ENCODE measurements around the gene TNFSF12. TPM values are rescaled to one million over a fixed set of nuclear protein-coding genes. Genes with fewer than 3 reads are reported as not detected.

The TNFSF12 gene
- polyA plus RNA-seq, 4 donors = 21.7 to 32.3 (median 28.3) TPM

DNA sequence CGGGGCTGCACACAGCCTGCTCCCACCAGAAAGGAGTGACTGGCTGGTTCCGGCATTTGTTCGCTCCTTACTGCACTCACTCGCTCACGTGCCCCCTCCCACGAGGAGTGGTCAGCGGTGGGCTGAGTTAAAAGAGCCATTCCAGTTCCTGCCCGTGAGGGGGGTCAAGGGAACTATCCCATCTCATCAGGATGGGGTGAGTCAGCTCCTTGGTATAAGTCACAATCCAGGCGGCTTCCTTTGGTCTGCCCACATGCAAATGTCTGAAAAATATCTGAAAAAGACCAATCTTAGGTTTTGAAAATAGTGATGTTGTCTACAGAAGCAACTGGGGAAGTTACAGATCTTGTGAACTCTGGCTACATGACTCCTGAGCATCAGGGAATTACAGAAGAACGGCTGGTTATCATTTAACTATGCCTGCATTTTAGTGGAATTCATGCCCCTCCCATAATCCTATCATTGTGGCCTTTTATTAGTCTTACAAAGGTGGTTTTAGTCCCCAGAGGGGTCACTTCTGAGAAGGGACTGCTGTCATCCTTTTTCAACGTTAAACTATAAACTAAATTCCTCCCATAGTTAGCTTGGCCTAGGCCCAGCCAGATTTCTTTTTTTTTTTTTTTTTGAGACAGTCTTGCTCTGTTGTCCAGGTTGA lies 9.8 kb upstream of the TNFSF12 start:
- DNase-seq (ENCODE audit: low read depth in 4 of 4, low spot score in 2 of 4) = no peak

DNA sequence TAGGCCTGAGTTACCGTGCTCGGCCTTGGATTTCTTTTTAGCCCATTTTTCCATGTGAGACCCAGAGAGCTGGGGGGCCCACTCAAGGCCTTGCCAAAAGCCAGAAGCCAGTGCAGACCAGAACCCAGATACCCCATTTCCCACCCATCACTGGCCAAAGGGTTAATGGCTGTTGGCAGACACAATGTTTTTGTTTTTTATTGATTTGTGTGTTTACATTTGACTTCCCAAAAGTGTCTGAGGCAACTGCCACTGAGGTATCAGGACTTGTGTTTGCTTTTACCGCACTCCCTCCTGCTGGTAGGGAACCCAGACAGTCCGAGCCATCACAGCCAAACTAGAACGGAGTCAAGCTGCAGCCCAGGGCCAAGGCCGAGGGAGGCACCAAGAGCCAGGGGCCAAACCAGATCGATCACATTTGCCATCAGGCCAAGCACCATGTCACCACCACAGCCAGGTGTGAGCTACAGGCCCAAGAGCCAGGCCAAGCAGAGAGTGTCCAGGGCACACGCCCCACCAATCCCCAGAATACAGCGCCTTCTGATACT lies 7.7 kb upstream of the TNFSF12 start:
- no peak for DNase-seq (ENCODE audit: low read depth in 4 of 4, low spot score in 2 of 4)

DNA sequence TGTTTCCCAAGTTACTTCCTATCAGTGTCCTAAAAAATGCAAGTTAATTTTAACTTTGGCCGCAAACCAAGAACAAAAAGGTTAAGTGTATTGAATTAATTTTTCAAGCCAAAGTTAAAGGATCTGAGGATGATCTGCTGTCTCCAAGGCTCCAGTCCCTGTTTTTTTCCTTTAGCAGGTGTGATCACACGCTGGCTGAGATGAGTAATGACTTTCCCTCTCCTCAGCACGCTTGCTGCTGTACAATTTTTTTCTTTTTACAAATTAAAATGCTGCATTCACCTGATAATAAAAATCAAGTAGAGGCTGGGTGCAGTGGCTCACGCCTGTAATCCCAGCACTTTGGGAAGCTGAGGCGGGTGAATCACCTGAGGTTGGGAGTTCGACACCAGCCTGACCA lies 3.9 kb upstream of the TNFSF12 start:
- no peak for DNase-seq (ENCODE audit: low read depth in 4 of 4, low spot score in 2 of 4)

GRCh38 chr17:7549401-7550055 lies 670 bp downstream of the TNFSF12 start:
- DNase-seq (ENCODE audit: low read depth in 4 of 4, low spot score in 2 of 4) = no peak

DNA sequence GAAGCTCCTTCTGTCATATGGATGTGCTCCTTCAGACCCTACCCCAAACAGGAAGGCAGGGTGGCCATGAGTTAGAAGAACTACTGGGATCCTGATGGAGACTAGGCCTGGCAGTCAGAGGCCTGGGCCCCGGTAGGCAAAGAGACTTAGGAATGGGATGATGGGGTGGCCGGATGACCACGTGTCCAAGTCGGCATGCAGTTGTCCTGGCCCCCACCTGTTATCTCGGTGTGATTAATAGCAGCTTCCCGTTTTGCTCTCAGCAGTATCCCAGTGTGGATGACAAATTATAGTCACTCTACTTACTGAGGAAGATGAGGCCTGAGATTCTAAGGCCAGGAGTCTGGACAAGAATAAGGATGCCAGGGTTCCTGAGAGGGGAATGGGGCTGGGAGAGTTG lies 1.5 kb downstream of the TNFSF12 start:
- DNase-seq (ENCODE audit: low read depth in 4 of 4, low spot score in 2 of 4) = no peak

DNA sequence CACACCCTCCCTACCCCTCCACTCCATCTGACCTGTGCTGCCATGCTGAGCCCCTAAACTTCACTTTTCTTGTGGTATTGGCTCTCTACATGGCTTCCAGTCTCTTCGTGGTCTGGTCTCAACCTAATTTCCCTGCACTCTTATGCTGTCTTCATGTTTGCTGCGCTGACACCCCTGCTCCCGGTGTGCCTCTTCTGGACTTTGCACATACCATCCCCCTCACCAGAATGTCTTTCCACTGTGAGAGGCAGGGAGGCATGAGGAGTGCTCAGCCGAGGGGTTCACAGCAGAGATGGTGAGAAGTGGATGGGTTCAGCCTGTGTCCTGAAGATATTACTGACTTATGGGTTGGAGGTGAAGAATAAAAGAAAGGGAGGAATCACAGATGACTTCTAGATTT lies 2.5 kb downstream of the TNFSF12 start:
- no peak for DNase-seq (ENCODE audit: low read depth in 4 of 4, low spot score in 2 of 4)

GRCh38 chr17:7552621-7553051 lies 3.8 kb downstream of the TNFSF12 start:
- DNase-seq (ENCODE audit: low read depth in 4 of 4, low spot score in 2 of 4) = no peak

DNA sequence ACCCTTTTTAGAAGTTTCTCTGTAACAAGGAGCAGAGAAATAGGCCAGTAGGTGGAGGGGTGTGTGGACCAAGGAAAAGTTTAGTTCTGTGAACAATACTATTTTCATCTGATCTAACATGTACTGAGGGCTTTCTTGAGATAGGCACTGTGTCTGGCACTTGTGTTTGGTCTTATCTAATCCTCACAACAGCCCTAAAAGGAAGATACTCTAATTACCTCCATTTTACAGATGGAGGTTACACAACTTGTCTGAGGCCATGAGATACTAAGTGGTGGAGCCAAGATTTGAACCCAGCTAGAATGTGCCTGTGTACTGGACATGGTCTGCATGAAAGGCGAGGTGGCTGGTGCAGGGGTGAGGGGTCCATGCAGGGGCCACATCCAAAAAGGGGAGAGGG lies 4.5 kb downstream of the TNFSF12 start:
- DNase-seq (ENCODE audit: low read depth in 4 of 4, low spot score in 2 of 4) = no peak

- no peak for DNase-seq (ENCODE audit: low read depth in 4 of 4, low spot score in 2 of 4)
Observed at GRCh38 chr17:7555320-7555948, 6.6 kb downstream of the TNFSF12 start.

DNA sequence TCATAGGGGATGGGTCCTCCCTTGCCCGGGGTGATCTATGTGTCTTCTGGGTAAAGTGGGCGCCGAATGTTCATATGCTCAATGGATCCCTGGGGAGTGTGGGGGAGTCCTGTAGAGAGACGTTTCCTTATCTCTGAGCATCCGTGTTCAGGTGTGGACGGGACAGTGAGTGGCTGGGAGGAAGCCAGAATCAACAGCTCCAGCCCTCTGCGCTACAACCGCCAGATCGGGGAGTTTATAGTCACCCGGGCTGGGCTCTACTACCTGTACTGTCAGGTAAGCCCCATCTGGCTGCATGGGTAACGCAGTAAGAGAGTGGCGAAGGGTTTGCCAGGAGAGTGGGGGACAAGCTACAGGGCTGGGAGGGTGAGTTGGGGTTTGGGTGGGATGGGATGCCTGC lies 7.8 kb downstream of the TNFSF12 start:
- DNase-seq (ENCODE audit: low read depth in 4 of 4, low spot score in 2 of 4) = no peak

- no peak for DNase-seq (ENCODE audit: low read depth in 4 of 4, low spot score in 2 of 4)
Observed at GRCh38 chr17:7557147-7557764, 8.4 kb downstream of the TNFSF12 start.

- peak in 2 of 4 donors; percentile 58 to 62 for DNase-seq (ENCODE audit: low read depth in 4 of 4, low spot score in 2 of 4)
Observed at GRCh38 chr17:7557775-7558543, 9.1 kb downstream of the TNFSF12 start.

DNA sequence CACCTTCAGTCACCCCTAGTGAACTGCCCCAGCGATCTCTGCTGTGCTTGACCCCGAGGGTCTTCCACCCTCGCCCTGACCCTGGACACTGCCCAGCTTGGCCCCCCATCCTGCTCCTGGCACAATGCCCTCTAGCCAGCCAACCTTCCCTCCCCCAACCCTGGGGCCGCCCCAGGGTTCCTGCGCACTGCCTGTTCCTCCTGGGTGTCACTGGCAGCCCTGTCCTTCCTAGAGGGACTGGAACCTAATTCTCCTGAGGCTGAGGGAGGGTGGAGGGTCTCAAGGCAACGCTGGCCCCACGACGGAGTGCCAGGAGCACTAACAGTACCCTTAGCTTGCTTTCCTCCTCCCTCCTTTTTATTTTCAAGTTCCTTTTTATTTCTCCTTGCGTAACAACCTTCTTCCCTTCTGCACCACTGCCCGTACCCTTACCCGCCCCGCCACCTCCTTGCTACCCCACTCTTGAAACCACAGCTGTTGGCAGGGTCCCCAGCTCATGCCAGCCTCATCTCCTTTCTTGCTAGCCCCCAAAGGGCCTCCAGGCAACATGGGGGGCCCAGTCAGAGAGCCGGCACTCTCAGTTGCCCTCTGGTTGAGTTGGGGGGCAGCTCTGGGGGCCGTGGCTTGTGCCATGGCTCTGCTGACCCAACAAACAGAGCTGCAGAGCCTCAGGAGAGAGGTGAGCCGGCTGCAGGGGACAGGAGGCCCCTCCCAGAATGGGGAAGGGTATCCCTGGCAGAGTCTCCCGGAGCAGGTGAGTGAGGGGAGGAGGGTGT lies 9.9 kb downstream of the TNFSF12 start, which contains the start of gene TNFSF13:
Gene TNFSF13 (plus strand): TSS at position 207 of the 776 bp plus-strand sequence. CDS start 290 bp downstream, at position 497.
- DNase-seq (ENCODE audit: low read depth in 4 of 4, low spot score in 2 of 4) = no peak

DNA sequence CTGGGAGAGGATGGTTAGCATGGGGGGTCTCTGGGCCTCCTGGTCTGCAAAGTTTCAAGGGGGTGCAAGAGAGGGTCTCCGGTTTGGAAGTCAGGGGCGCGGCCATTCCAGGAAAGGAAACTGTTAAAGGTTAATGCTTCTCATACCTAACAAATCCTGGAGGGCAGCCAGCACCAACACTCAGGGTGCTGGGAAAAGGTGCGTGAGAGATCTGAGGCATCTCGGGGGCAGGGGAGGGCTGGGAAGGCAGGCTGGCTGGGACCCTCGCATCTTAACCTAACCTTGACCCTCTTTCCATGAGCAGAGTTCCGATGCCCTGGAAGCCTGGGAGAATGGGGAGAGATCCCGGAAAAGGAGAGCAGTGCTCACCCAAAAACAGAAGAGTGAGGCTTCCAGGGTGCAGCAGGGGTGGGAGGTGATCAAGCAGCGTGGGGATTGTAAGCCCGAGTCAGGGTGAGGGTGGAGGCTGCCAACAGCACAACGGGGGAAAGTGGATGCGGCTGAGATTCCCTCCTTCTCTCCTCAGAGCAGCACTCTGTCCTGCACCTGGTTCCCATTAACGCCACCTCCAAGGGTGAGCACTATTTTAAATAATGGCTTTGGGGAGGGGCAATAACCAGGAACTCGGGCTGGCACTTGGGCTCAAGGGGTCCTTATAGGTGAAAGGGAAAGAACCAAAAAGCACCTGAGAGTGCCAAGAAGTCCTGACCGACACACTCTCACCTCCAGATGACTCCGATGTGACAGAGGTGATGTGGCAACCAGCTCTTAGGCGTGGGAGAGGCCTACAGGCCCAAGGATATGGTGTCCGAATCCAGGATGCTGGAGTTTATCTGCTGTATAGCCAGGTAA lies 10.7 kb downstream of the TNFSF12 start:
- no peak for DNase-seq (ENCODE audit: low read depth in 4 of 4, low spot score in 2 of 4)

DNA sequence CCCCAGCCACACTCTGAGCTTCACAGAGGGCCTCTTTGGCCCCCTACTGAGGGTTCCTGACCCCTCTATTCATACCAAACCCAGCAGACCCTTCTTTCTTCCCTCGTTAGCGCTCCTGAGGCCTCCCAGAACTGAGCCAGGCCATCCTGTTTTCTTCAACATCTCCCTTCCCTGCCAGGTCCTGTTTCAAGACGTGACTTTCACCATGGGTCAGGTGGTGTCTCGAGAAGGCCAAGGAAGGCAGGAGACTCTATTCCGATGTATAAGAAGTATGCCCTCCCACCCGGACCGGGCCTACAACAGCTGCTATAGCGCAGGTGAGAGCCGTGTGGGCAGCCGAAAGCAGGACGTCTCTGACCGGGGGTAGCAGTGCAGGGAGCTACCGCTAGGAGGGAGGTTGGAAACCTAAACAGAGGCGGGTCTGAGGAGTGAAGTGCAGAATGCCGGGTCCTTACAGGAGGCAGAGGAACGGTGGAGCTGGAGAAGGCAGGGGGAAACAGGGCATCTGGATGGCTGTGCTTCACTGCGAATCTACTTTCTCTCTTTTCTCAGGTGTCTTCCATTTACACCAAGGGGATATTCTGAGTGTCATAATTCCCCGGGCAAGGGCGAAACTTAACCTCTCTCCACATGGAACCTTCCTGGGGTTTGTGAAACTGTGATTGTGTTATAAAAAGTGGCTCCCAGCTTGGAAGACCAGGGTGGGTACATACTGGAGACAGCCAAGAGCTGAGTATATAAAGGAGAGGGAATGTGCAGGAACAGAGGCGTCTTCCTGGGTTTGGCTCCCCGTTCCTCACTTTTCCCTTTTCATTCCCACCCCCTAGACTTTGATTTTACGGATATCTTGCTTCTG lies 11.5 kb downstream of the TNFSF12 start:
- DNase-seq (ENCODE audit: low read depth in 4 of 4, low spot score in 2 of 4) = no peak

DNA sequence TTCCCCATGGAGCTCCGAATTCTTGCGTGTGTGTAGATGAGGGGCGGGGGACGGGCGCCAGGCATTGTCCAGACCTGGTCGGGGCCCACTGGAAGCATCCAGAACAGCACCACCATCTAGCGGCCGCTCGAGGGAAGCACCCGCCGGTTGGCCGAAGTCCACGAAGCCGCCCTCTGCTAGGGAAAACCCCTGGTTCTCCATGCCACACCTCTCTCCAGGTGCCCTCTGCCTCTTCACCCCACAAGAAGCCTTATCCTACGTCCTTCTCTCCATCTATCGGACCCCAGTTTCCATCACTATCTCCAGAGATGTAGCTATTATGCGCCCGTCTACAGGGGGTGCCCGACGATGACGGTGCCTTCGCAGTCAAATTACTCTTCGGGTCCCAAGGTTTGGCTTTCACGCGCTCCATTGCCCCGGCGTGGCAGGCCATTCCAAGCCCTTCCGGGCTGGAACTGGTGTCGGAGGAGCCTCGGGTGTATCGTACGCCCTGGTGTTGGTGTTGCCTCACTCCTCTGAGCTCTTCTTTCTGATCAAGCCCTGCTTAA lies 12.2 kb downstream of the TNFSF12 start:
- DNase-seq (ENCODE audit: low read depth in 4 of 4, low spot score in 2 of 4) = peak in 3 of 4 donors; percentile 69 to 84 (median 70)

- peak in 3 of 4 donors; percentile 76 to 84 (median 80) for DNase-seq (ENCODE audit: low read depth in 4 of 4, low spot score in 2 of 4)
Observed at GRCh38 chr17:7561589-7562207, 12.8 kb downstream of the TNFSF12 start, which contains the start of gene SENP3. Gene SENP3, plus strand, starts transcription at chr17:7561919. Its CDS starts 1,158 bp downstream, at chr17:7563077.

Data from left renal cortex interstitium (tissue), 4 donors.